Brain microvascular endothelial cell (primary cell): Measurements from ENCODE around the gene C6orf136.

ENCODE experiments used
- DNase-seq: peaks from one replicate; pipeline ENCODE4 v3.0.0-alpha.2; 2020
- H3K27ac ChIP-seq: fragments of 250-450 bp; sonication (Bioruptor Pico); 2 replicates; pipeline ENCODE4 v1.5.1; 2020; ENCODE audit warnings: mild to moderate bottlenecking, moderate library complexity
- H3K27me3 ChIP-seq: fragments of 250-450 bp; sonication (Bioruptor Pico); replicated peaks from 2 replicates; pipeline ENCODE4 v1.5.1; 2020; ENCODE audit warnings: mild to moderate bottlenecking
- H3K36me3 ChIP-seq: fragments of 250-450 bp; sonication (Bioruptor Pico); replicated peaks from 2 replicates; pipeline ENCODE4 v1.5.1; 2020; ENCODE audit warnings: mild to moderate bottlenecking
- H3K4me3 ChIP-seq: 2 replicates; pipeline ENCODE4 v1.5.1; 2011; ENCODE audit warnings: low read depth, mild to moderate bottlenecking, control low read depth, low read length, moderate library complexity
- CTCF ChIP-seq: IDR thresholded peaks from 2 replicates; pipeline ENCODE4 v1.5.1; 2011; ENCODE audit warnings: low read depth, mild to moderate bottlenecking, moderate library complexity, low read length, control low read depth, inconsistent platforms; ENCODE audit errors: missing control alignments
- in situ Hi-C: cut with HindIII; loops from 2 replicates; pipeline ENCODE4 v1.10.0; 2017; ENCODE audit warnings: low sequenced_read_pairs, low pct_ligation_motif_present

C6orf136 gene

GRCh38 chr6:30611150-30611855, 35.6 kb upstream of the C6orf136 start:
- DNase-seq: no peak
- TF ChIP-seq CTCF: no peak
- in situ Hi-C loops: no loop called here
- Histone ChIP-seq H3K4me3 (no peak overlapping the region), H3K36me3 (peaks cover 43% of the 10 kb centered on the region), H3K27me3 (no peaks in the 10 kb centered on the region), H3K27ac (no peak overlapping the region)

- in situ Hi-C loops: no loop called here
- no peak overlapping the region for H3K27ac ChIP-seq
- peaks cover 43% of the 10 kb centered on the region for H3K36me3 ChIP-seq
- no peaks in the 10 kb centered on the region for H3K27me3 ChIP-seq
- TF ChIP-seq CTCF: no peak
- no peak for DNase-seq
- no peak overlapping the region for H3K4me3 ChIP-seq
These were observed 35.1 kb upstream of the C6orf136 start for GRCh38 chr6:30611856-30612194.

GRCh38 chr6:30612213-30612612, 34.7 kb upstream of the C6orf136 start:
- in situ Hi-C loops: no loop called here
- Histone ChIP-seq H3K36me3 (peaks cover 41% of the 10 kb centered on the region), H3K4me3 (no peak overlapping the region), H3K27ac (no peak overlapping the region), H3K27me3 (no peaks in the 10 kb centered on the region)
- TF ChIP-seq CTCF: peak; percentile 56
- no peak for DNase-seq

- in situ Hi-C loops: no loop called here
- no peak for TF ChIP-seq CTCF
- H3K27me3 ChIP-seq: no peaks in the 10 kb centered on the region
- no peak overlapping the region for H3K4me3 ChIP-seq
- peaks cover 36% of the 10 kb centered on the region for H3K36me3 ChIP-seq
- H3K27ac ChIP-seq: no peak overlapping the region
- DNase-seq: peak; percentile 38
These were observed 34.2 kb upstream of the C6orf136 start for GRCh38 chr6:30612687-30613248.

GRCh38 chr6:30613251-30614043, 33.5 kb upstream of the C6orf136 start:
- Histone ChIP-seq H3K36me3 (peaks cover 30% of the 10 kb centered on the region), H3K27me3 (no peaks in the 10 kb centered on the region), H3K27ac (no peak overlapping the region), H3K4me3 (no peak overlapping the region)
- in situ Hi-C loops: no loop called here
- DNase-seq: no peak
- no peak for TF ChIP-seq CTCF
